ENCODE measurements around the gene LIN52.

- TF ChIP-seq POLR2A (IDR thresholded peaks at IDR 0.05; ENCODE audit: low read depth, low read length): no peak
- TF ChIP-seq POU2F2 (IDR thresholded peaks at IDR 0.05; ENCODE audit: low read depth, low read length): no peak
- TF ChIP-seq POLR2AphosphoS5 (IDR thresholded peaks at IDR 0.05; ENCODE audit: low read depth, low read length): no peak
- TF ChIP-seq TAF1 (IDR thresholded peaks at IDR 0.05; ENCODE audit: low read depth, low read length): no peak
- no peak for TF ChIP-seq PAX5 (IDR thresholded peaks at IDR 0.05; ENCODE audit: insufficient read depth, low read length, severe bottlenecking)
- TF ChIP-seq SPI1 (IDR thresholded peaks at IDR 0.05; ENCODE audit: low read depth, low read length): no peak
Measured at GRCh38 chr14:74081491-74081890, 3.3 kb upstream of the LIN52 start.
